VCaP (cell line): ENCODE results near the gene PAK3.

Source experiments
- H3K27ac ChIP-seq: fragments of 450-650 bp; 2 replicates; pipeline ENCODE4 v1.5.1; 2017
- CTCF ChIP-seq: fragments of 450-650 bp; conservative IDR thresholded peaks from 2 replicates; pipeline ENCODE4 v1.5.1; 2017; ENCODE audit warnings: mild to moderate bottlenecking, moderate library complexity

PAK3 gene

GRCh38 chrX:111167334-111167733 lies 71.3 kb downstream of the PAK3 start:
- no peak for TF ChIP-seq CTCF
- no peak overlapping the region for H3K27ac ChIP-seq

GRCh38 chrX:111168314-111168713 lies 72.3 kb downstream of the PAK3 start:
- H3K27ac ChIP-seq: no peak overlapping the region
- peak; percentile 61 for TF ChIP-seq CTCF

- no peak for TF ChIP-seq CTCF
- no peak overlapping the region for H3K27ac ChIP-seq
Observed at GRCh38 chrX:111169141-111169540, 73.2 kb downstream of the PAK3 start.

- no peak overlapping the region for H3K27ac ChIP-seq
- no peak for TF ChIP-seq CTCF
Observed at GRCh38 chrX:111170017-111170416, 74.0 kb downstream of the PAK3 start.

- no peak overlapping the region for H3K27ac ChIP-seq
- TF ChIP-seq CTCF: no peak
Observed at GRCh38 chrX:111180750-111181240, 84.8 kb downstream of the PAK3 start.

- TF ChIP-seq CTCF: no peak
- no peak overlapping the region for H3K27ac ChIP-seq
Observed at GRCh38 chrX:111181951-111182350, 86.0 kb downstream of the PAK3 start.

- no peak for TF ChIP-seq CTCF
- H3K27ac ChIP-seq: no peak overlapping the region
Observed at GRCh38 chrX:111182997-111183396, 87.0 kb downstream of the PAK3 start.
